Iris pigment epithelial cell (primary cell): ENCODE results near the gene PUM2.
"Not testable (repeated sequence)": the region's sequence is repeated elsewhere in the genome, so short reads cannot be mapped to it uniquely, and the experiment has no call there.

Experiments used
- DNase-seq: peaks from one replicate; pipeline ENCODE4 v3.0.0-alpha.2; 2011; ENCODE audit warnings: low read depth

PUM2 gene

GRCh38 chr2:20350753-20351554 lies at the start of gene PUM2:
Gene PUM2 (minus strand): TSS chr2:20350844. CDS start chr2:20327360, 23,484 bp downstream.
- peak; percentile 95 for DNase-seq

DNA sequence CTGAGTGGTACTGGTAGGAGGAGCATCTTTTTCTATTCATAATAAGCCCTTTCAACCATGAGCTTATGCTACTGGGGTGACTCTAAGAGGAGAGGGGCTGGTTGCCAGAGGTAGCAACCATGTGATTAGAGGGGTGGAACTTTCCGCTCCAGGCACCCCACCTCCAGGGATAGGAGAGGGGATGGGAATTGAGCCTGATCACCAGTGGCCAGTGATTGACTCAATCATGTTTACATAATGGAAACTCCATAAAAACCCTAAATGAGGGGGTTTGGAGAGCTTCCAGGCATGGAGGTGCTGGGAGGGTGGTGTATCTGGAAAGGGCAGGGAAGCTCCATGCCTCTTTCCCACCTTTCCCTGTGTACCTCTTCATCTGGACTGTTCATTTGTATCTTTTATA lies 49.7 kb upstream of the PUM2 start:
- DNase-seq = no peak

DNA sequence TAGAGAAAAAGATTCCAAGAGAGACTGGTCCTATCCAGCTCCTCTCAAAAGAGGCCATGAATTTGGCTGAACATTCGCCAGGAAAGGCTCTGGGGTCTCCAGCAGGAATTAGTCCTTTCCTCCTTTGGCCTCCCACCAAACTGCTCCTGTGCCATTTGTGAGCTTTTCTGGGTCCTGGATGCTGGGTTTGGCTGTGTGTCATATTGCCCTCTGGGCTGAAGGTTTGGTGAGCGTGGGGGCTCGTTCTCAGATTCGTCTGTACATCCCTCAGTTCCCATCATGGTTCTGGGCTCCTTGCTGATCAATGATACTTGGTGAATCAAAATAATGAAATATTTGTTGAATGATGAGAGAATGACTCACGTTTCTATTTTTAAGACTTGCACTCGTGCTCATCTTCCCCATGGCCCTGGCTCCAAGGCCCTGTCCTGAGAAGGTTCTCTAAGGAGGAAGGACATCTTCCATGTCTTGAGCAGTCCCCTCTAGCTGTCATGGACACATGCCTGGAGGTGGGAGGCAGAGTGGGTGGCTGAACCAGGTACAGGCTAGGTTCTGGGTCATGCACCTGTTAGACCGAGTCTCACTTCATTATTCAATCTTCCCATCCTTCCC lies 48.4 kb upstream of the PUM2 start:
- DNase-seq = peak; percentile 35

- DNase-seq = no peak
Measured at GRCh38 chr2:20397811-20398447, 47.3 kb upstream of the PUM2 start.

GRCh38 chr2:20396356-20397000 lies 45.8 kb upstream of the PUM2 start:
- no peak for DNase-seq

GRCh38 chr2:20393986-20394385 lies 43.3 kb upstream of the PUM2 start:
- DNase-seq = no peak

GRCh38 chr2:20391951-20392699 lies 41.5 kb upstream of the PUM2 start:
- DNase-seq = peak; percentile 12

GRCh38 chr2:20390524-20391123 lies 40.0 kb upstream of the PUM2 start:
- no peak for DNase-seq

DNA sequence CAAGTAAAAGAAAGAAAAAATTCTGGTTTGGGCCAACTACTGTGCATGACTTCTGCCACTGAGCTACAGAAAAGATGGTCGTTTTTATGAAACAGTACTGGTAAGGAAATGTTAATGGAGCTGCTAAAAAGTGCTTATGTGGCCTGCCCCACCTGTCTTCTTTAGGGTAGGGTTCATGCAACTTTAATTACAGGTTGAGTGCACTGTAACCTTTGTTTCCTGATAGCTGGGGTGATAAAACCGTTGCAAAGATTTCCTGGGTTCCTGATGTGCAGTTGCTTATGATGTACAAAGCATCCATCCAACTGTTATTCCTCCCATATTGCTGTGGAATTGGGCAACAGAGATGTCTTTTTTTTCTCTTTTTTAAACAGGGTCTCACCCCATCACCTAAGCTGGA lies 34.3 kb upstream of the PUM2 start:
- no peak for DNase-seq

DNA sequence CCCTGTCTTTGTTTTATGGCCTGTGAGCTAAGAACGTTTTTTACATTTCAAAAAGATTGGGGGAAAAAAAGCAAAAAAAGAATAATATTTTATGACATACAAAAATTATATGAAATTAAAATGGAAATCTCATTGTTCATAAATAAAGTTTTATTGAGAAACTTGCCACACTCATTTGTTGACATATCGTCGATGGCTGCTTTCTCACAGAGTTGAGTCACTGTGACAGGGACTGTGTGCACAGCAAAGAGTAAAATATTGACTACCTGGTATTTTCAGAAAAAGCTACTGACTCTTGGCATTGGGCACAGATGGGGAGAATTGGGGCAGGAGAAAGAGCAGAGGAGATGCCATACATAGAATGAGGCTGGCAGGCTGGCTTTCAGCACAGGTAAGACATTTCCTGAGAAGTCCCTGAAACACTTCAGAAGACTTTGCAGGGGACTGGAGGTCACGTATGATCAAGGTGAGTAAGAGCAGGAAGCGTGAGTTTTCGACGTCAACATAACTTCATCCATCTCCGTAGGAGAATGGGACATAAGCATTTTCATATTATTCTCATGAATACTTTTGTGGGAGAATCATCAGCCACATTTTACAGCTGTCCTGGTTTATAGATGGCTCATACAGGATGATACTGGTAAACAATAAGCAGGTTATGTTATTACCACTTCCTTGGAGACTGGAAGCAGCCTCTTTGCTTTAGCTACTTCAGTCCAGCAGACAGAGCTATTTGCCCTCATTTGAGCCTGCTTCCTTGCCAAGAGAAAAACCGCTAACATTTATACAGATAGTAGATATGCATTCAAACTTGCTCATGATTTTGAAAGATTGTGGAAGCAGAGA lies 32.5 kb upstream of the PUM2 start:
- DNase-seq = peak; percentile 88

DNA sequence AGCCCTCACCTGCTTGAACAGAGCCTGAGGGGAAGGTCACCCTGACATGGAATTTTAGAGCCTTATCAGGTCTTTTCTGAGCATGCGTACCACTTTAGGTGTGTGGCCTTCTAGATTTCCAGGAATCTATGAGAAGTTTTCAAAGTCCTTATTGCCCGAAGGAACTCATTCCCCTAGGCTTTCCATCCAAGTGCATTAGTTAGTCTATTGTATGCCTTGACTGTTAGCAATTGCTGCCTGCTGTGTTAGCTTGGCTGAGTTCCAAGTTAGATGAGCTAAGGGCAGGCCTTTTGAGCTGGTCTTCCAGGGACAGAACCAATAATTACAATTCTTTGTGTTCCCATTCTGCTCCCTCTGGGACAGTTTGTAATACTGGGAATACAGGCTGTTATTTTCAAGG lies 30.8 kb upstream of the PUM2 start:
- peak; percentile 54 for DNase-seq

- peak; percentile 81 for DNase-seq
Measured at GRCh38 chr2:20378891-20379519, 28.4 kb upstream of the PUM2 start.

DNA sequence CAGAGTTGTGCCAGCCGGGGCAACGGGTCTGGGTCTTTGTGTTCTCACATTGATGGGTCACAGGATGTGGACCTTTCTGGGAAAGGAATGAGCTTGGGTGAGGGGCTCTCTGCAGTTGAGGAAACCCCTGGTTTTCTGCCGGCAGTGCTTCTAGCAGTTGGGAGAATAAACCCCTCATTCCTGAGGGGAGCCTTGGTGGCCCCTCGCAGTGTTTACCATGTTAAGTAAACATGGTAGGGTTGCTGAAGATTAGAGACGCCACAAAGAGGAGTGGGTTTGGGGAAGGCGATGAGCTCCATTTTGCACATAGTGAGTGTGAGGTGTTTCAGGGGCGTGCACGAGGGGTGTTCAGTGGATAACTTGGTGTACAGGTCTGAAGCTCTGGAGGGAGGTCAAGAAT lies 27.7 kb upstream of the PUM2 start:
- no peak for DNase-seq

- no peak for DNase-seq
Measured at GRCh38 chr2:20377741-20378140, 27.1 kb upstream of the PUM2 start.

DNA sequence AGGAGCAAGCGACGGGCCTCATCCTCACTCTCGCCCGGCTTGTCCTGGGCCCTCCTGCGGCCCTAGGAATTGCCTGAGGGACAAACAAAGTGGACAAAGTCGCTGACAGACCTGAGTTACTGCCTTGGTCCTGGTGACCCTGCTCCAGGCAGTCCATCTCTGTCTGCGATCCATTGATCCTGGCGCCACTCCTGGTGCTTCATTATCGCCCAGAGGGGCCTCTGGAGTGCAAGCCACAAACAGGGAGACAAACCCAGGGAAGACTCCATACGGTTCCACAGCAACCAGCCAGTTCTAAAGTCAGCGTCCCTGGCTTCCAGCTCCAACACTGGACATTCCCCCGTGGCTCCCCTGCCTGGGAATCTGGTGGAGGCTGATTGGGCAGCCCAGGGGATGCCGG lies 24.3 kb upstream of the PUM2 start:
- not testable (repeated sequence) for DNase-seq

- no peak for DNase-seq
Measured at GRCh38 chr2:20372896-20373640, 22.4 kb upstream of the PUM2 start.

GRCh38 chr2:20371323-20372025 lies 20.8 kb upstream of the PUM2 start:
- DNase-seq = peak; percentile 36

GRCh38 chr2:20370191-20370590 lies 19.5 kb upstream of the PUM2 start:
- peak; percentile 26 for DNase-seq

GRCh38 chr2:20369366-20369765 lies 18.7 kb upstream of the PUM2 start:
- DNase-seq = no peak
